Epithelial cell of esophagus (primary cell): ENCODE data around the gene SIL1.
A peak's percentile ranks its signal among the peaks of the same experiment; 100 is the strongest.

Source experiments
- DNase-seq: peaks from one replicate; pipeline ENCODE4 v3.0.0; 2010; ENCODE audit warnings: low read depth
- H3K4me3 ChIP-seq: 2 replicates; pipeline ENCODE4 v1.5.1; 2011; ENCODE audit warnings: mild to moderate bottlenecking, low read length, control low read depth
- TF ChIP-seq, protein P1 (sequence below): IDR thresholded peaks from 2 replicates; pipeline ENCODE4 v1.5.1; 2011; ENCODE audit warnings: low read depth, mild to moderate bottlenecking, low read length, control low read depth, inconsistent platforms; ENCODE audit not compliant: insufficient read depth; ENCODE audit errors: missing control alignments

SIL1 gene

GRCh38 chr5:139023286-139023685 lies 174.9 kb downstream of the SIL1 start:
- no peak overlapping the region for H3K4me3 ChIP-seq
- TF ChIP-seq, protein P1, sequence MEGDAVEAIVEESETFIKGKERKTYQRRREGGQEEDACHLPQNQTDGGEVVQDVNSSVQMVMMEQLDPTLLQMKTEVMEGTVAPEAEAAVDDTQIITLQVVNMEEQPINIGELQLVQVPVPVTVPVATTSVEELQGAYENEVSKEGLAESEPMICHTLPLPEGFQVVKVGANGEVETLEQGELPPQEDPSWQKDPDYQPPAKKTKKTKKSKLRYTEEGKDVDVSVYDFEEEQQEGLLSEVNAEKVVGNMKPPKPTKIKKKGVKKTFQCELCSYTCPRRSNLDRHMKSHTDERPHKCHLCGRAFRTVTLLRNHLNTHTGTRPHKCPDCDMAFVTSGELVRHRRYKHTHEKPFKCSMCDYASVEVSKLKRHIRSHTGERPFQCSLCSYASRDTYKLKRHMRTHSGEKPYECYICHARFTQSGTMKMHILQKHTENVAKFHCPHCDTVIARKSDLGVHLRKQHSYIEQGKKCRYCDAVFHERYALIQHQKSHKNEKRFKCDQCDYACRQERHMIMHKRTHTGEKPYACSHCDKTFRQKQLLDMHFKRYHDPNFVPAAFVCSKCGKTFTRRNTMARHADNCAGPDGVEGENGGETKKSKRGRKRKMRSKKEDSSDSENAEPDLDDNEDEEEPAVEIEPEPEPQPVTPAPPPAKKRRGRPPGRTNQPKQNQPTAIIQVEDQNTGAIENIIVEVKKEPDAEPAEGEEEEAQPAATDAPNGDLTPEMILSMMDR = no peak
- DNase-seq = no peak

DNA sequence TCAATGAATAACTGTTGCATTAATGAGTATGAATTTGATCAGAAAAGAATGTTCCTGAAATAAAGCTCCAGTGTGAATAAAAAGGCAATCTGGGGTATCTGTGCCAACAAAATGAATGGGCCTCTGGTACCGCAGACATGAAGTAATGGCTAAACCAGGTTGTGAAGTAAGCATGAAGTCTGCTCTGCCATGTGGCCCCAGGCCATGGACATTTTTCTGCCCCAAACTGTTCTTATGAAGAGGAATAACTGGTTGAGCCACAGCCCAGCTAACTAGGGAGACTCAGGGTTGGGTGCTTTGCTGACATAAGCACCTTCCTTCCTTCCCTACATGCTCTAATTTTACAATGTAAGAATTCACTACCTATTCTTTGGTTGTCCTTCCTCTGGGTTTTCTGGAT lies 175.6 kb downstream of the SIL1 start:
- DNase-seq = peak; percentile 91
- TF ChIP-seq, protein P1 = no peak
- no peak overlapping the region for H3K4me3 ChIP-seq

GRCh38 chr5:139021346-139021745 lies 176.8 kb downstream of the SIL1 start:
- DNase-seq = no peak

DNA sequence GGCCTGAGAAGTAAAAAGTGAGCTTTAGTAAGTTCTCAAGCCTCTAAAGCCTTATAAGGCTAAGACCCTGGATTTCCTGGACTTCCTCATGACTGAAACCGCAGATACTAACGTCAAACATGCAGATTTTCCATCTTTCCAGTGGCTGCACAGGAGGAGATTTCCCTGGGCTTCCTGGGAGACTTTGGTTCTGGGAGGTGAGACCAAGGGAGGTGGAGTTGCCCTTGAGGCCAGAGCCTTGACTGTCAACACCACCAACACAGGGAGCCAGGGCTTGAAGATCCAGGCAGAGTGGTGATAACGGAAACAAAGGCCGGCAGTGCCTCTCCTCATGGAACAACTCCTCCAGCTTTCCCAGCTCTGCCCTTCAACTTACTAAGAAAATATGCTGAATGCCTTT lies 178.3 kb downstream of the SIL1 start:
- TF ChIP-seq, protein P1 = no peak
- H3K4me3 ChIP-seq = no peak overlapping the region
- DNase-seq = no peak

More at GRCh38 chr5:139021346-139021745, 176.8 kb downstream of the SIL1 start:
- H3K4me3 ChIP-seq = no peak overlapping the region
- TF ChIP-seq, protein P1 = no peak

DNA sequence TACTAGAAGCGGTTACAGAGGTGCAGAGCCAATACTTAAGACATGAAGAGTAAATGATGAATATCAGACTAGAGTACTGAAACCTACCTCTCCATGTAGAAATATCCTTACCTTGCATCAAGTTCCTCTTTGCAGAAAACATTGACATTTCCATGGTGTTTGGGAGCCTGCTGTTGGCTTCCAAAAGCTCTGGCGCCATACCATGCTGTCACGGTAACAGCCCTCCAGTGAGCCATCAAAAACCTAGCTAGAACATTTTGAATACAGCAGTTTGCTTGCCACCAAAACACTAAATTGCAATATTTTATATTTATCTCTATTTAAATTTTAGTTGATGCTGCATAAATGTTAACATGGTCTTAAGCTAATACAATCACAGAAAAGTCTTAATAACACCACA lies 179.0 kb downstream of the SIL1 start:
- TF ChIP-seq, protein P1 = no peak
- no peak overlapping the region for H3K4me3 ChIP-seq
- DNase-seq = no peak

- no peak for DNase-seq
- no peak overlapping the region for H3K4me3 ChIP-seq
- TF ChIP-seq, protein P1 = no peak
These were observed 180.5 kb downstream of the SIL1 start for GRCh38 chr5:139017624-139018023.

DNA sequence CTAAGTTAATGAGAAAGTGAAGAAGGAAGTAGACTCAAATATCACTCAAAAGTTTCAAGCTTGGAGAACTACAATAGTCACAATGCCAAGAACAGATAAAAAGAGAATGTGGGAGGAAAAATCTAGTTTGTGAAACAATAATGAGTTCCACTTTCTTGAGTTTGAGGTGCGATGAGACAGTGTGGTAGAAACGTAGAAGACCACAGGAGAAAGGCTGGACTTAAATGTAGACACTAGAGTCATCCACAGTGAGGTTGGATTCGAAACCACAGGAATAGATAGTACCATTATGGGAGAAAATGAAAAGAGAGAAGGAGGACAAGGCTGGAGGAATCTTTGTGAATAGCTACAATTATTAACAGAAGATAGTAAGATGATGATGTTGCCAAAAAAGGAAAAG lies 182.0 kb downstream of the SIL1 start:
- DNase-seq = no peak
- H3K4me3 ChIP-seq = no peak overlapping the region
- TF ChIP-seq, protein P1 = no peak
